HG03571 (cell line): ENCODE measurements around the gene SLC26A6.

Experiments used
- ATAC-seq: cut with Tn5 transposase; IDR thresholded peaks from one replicate; pipeline ENCODE4 v1.9.1; 2021; ENCODE audit not compliant: unreplicated experiment

SLC26A6 gene

GRCh38 chr3:48633743-48634142 is 1.5 kb downstream of the SLC26A6 start:
- no peak for ATAC-seq

DNA sequence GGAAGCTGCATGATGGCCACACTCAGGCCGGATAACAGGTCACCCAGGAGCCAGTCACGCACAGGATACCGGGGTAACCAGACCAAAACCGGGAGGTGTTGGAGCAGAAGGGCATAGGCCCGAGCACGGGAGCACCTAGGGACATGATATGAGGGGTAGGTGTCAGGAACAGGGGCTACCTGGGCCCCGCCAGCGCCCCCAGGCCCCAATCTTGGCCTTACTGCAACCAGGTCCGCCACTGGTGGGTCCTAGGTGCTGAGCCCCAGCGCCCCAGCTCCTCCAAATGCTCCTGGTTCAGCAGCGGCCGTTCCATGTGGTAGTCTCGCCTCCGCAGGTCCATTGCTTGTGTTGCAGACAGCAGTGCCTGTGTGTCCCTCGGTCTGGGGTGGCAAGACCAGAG is 2.0 kb downstream of the SLC26A6 start:
- no peak for ATAC-seq

GRCh38 chr3:48631516-48632448 is 3.5 kb downstream of the SLC26A6 start:
- no peak for ATAC-seq

DNA sequence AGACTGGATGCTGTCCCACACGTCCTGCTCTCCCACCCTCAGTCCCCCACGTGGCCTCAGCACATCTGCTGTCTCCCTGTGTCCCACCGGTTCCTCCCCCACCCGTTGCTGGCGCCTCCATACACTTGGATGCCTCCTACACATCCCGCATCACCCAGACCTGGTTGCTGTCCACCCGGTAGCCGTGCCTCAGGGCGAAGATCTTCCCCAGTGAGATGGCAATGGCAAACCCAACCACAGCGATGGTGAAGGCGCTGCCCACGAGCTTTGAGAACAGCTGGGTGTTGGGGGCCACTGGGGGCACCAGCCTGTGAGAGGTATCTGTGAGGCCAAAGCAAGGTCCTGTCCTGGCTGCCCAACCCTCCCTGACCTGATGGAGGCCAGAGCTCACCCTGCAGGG is 4.4 kb downstream of the SLC26A6 start:
- ATAC-seq = no peak

DNA sequence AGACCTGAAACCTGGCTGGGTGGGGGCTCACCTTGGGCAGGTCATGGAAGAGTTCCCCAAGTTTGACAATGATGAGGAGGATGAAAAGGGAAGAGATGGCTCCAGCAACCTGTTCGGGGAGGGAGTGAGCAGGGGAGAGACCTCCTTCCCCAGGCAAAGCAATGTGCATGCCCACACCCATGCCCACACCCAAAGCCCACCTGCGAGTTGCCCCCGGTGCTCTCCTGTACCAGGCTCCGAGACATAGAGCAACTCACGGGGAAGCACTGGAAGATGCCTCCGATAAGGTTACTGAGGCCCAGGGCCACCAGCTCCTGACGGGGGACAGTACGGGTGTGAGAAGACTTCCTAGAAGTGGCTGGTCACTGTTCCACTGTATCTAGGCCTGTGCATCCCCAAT is 4.9 kb downstream of the SLC26A6 start:
- ATAC-seq = no peak

DNA sequence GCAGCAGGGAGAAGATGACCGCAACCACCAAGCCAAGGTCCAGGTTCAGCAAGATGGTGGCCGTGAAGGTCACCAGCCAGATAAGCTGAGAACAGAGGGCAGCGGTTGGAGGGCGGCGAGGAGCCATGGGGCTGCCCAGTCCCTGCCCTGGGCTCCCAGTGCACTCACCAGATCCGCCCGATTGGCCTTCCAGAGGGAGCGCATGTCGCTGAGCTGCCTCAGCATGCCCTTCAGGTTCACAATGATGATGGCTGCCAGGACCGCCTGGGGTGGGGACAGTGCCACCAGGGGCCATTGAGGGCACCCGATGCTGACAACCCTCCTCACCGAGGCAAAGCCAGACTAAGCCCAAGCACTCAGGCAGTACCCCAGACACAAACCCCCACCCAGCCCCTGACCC is 5.4 kb downstream of the SLC26A6 start:
- no peak for ATAC-seq

DNA sequence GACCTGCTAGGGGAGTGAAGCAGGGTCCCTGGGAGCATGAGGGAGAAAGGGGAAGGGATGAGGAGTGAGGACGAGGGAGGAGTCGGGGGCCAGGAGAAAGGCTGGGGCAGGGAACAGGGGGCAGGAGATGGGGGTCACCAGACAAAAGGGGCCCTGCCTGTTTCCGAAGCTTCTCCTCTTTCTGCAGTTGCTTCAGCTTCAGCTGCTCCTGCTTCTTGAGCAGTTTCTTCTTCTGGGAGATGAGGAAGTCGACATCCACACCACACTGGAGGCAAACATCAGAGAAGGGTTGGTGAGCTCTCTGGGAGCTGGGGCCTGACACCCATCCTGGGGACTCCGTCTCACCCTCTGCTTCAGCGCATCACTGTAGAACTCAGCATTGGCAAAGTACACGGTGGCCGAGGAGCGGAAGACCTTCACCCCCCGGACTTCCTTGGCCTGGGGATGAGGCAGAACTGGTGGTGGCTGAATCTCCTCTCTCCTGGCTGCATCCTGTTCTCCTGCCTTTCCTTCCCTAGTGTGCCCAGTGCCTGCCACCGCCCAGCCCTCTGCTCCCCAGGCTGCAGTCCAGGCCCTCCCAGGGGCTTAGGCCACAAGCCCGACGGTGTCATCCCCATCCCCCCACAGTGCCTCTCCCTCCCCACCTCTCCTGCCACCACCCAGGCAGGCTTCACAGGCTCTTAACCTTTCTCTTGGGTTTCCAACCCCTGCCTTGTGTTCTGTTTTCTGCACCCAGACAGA is 6.8 kb downstream of the SLC26A6 start:
- ATAC-seq = no peak

DNA sequence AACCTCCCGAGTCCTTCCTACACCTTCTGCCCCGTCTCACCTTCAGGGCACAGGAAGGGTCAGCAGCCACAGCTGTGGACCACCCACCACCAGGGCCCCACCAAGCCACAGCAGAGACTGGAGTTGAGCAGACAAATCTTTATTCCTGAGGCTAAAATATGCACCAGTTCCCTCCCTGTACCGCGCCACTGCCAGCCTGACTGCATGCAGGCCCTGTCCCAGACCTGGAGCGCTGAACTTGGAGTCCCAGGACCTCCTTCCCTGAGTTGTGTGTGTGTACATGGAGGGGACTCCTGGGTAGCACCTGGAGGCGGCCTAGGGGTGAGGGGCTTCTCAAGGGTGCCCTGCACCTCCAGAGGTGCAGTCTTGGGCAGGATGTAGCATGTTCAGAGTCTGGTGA is 9.7 kb downstream of the SLC26A6 start:
- no peak for ATAC-seq

DNA sequence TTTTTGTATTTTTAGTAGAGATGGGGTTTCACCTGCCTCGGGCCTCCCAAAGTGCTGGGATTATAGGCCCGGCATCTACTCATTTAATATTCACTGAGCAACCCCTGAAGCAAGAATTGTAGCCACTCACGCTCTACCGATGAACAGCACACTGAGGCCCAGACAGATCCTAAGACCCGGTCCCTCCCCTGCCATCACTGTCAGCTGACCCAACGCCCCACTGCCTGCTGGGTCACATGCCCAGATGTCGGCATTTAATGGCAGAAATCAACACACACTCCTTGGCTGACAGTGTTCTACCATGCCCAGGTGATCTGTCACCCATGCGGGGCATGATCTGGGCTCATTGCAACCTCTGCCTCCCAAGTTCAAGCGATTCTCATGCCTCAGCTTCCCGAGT is 10.5 kb downstream of the SLC26A6 start:
- no peak for ATAC-seq

GRCh38 chr3:48623851-48624547 is 11.3 kb downstream of the SLC26A6 start:
- no peak for ATAC-seq

DNA sequence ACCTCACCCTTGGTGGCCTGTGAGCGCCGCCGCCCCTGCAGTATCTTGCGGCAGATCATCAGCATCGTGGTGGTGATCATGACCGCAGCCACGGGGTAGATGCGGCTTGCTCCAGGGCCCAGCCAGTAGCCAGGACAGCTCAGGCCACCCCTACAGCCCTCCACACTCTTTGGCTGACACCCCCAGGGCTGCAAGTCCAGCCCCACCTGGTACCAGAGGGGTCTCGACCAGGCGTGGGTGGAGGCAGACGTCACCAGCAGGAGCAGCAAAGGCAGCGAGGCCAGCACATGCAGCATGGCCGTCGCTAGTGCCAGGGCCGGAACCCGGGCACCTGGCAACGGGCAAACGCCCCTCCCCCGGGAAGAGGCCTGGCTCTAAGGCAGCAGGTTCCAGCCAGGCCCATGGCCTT is 13.8 kb downstream of the SLC26A6 start, which contains the start of gene TMEM89:
TMEM89 (minus strand) TSS at position 309 of the 409 bp plus-strand sequence; CDS start at position 296, 13 bp downstream.
- ATAC-seq = no peak

DNA sequence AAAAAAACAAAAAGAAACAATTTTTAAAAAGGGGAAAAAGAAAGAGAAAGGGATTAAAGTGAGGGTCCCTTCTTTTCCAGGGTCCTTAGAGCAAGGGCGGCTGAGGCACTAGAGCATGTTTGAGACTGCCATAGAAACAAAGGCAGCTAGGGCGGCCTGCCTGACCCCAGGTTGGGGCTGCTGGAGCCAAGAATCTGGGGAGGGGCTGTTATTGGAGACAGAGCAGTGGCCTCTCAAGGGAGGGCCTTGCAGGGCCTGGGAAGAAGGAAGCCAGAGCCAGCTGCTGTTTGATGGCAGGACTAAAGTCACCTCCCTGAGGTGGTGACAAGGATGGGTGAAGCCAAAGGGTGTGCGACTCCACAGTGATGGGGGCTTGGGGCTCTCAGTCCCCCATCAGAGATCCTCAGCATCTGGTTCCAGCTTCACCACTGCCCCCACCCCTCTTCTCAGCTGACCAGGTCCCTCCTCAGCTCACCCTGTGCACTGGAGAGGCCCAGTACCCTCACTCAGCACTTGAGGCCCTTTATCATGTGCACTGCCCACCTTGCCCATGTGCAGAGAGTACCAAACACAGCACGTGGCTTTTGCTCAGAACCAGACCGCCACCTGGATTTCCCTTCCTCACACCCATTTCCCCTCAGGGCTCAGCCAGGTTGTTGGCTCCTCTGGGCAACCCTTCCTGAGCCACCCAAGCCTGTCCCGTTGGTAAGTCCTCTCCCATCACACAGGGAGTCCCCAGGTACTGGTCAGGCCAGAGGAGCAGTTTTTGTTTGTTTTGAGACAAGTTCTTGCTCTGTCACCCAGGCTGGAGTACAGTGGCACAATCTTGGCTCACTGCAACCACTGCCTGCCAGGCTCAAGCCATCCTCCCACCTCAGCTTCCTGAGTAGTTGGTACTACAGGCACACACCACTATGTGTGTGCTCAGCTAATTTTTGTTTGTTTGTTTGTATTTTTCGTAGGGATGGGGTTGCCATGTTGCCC is 15.4 kb downstream of the SLC26A6 start:
- ATAC-seq = no peak

GRCh38 chr3:48617559-48617958 is 17.7 kb downstream of the SLC26A6 start:
- no peak for ATAC-seq

DNA sequence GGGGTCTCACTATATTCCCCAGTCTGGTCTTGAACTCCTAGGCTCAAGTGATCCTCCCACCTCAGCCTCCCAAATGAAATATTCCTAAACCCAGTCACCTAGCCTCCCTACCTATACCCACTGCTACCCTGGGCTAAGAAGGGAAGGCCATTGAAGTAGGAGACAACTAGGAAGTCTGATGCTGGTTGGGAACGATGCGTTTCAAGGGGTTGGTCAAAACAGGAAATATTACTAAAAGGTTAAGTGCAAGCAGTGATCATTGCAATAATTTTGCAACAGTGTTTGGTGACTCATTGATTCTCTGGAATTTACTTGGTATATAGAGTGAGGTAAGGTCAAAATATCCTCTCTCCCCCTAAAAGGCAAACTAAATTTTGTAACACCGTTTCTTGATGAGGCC is 21.2 kb downstream of the SLC26A6 start:
- ATAC-seq = no peak

DNA sequence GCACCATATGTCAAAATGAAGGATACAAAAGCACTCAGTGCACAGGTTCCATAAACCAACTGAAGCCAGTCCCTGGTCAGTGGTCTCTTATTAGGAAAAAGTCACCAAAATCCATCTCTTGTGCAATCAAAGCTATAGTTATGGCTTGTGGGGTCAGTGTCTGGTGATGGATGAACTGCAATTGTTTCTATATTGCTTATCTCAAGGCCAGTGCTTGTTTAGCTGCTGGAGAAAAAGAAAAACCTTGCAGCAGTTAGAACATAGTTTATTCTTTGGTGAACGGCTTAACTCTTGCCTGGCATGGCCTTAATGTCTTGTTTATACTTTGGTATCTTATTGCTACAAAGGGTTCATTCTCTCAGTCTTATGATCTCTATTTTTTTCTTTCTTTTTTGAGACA is 23.0 kb downstream of the SLC26A6 start:
- ATAC-seq = no peak

- peak; percentile 94 for ATAC-seq
These were observed 25.9 kb downstream of the SLC26A6 start, which contains the start of gene UQCRC1 for GRCh38 chr3:48609088-48610005. TSS of gene UQCRC1 (minus strand) at chr3:48609646. CDS start at chr3:48609620, 26 bp downstream.

DNA sequence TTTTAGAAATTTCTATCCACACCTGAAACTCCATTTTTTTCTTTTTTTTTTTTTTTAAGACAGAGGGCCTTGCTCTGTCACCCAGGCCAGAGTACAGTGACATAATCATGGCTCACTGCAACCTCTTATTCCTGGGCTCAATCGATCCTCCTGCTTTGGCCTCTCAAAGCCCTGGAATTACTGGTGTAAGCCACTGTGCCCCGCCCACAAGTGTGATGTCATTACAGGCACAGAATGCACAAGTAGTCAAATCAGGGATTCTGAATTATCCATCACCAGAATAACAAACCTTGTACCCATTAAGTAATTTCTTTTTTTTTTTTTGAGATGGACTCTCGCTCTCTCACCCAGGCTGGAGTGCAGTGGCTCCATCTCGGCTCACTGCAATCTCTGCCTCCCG is 27.7 kb downstream of the SLC26A6 start:
- no peak for ATAC-seq

DNA sequence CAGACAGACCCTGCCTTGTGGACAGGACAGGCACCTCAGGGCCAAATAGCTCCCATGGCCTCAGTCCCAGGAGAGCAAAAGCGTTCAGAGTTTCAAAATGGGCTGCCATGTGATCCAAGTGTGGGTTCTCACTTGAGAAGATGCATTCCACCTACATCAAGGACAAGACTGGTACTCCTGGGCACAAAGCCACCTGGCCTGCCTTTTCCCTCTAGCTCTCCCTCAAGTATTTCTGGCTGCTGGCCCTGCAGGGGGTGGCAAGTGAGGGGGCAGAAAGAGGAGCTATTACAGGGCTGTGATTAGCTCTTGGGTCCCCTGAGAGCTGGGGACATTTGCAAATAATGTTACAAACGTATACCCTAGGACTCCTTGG is 33.7 kb downstream of the SLC26A6 start:
- no peak for ATAC-seq
